GM19238 (cell line): ENCODE data around the gene SLC39A11.

ENCODE experiments used
- DNase-seq: peaks from one replicate; pipeline ENCODE4 v3.0.0; 2011; ENCODE audit warnings: low spot score; ENCODE audit not compliant: insufficient read length

Gene SLC39A11

DNA sequence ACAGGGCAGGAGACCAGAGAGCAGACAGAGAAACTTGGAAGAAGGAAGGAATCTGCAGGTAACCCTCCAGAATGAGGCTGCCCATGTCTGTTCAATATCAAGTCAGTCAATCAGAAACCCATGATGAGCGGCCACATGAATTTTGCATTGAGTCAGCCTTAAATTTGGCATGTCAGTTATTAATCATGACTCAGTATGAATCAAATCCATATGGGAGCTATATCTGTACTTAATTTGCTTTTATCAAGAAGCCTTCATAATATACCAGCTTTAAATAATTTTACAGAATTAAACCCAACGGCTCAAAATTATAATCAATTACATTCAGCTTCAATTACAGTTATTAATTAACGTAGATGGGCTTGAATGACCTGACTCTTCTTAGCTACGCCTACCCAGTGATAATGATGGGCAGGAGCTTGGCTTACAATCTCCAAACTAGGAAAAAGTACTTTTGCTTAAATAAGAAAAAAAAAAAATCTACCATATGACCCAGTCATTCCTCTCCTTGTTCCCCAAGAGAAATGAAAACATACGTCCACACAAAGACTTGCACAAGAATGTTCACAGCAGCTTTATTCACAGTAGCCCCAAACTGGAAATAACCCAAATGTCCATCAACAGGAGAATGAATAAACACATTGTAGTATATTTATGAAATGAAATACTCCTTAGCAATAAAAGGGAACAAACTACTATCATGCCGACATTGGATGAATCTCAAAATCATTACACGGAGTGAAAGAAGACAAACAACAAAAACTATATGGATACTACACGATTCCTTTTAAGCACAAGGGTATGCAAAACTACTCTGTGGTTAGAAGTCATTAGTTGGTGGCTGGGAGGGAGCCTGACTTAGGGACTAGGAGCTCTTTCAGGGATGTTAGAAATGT is 48.6 kb downstream of the SLC39A11 start:
- no peak for DNase-seq

DNA sequence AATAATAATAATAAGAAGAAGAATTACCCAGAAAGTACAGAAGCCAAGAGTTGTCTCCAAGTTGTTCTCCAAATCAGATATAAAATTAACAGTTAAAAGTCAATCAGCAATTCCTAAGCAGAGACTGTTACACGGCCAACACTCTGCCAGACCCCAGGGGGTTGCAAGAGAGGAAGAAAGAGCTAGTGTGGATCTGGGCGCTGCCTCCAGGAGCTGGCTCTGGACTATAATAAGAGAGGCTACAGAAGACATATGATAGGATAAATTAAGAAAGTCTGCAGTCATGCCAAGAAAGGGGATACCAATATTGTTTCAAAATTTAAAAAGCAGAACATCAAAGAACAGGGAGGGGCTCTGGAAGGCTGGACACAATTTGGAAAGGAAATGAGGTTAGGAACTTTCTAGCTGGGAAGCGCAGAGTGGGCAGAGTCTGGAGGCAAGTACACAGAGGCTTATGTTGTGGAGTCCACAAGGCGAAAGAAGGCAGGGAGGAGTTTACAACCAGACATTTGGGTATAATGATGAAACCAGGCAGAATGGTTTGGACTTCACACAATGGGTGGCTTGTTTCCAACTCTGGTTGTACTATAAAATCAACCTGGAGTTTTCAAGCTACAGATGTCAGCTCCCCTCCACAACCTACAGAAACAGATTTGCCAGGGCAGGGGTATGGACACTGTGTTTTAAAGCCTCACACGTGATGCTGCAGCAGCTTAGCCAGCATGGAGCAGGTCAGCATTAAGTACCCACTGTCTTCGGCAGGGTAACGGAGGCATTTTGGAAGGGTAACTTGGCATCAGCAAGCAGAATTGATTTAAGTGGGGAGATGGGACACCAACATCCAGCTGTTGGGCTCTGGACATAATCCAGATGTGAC is 49.4 kb downstream of the SLC39A11 start:
- DNase-seq, result no peak

DNA sequence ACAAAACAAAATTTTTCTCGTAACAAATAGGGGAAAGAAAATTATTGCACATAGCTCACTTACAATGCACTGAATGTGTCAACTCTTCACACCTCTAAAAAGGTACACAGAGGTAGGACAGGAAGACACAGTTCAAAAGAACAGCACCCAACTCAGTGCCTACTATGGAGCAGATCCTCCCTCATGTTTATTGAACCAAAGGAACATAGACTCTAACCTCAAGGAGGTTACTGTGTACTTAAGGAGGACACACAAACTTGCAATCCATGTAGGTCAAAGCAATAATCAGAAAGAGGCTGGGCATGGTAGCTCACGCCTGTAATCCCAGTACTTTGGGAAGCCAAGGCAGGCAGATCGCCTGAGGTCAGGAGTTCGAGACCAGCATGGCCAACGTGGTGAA is 50.3 kb downstream of the SLC39A11 start:
- DNase-seq, result no peak

DNA sequence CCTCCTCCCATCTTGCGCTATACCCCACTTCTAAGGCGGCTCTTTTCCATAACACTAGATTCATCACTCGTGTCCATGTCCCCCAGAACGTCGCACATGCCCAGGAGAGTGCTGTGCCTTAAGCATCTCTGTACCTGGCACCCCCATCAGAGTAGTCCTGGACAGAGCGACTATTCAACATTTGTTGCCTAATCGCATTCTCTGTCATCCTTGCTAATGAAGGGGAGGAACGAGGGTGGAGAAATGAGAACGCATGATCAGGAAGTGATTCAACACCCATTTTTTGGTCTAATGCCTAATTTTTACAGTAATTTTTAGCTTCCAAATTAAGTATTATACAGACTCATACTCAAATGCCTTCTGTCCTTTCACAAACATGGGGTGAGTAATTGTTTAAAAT is 53.2 kb downstream of the SLC39A11 start:
- no peak for DNase-seq

DNA sequence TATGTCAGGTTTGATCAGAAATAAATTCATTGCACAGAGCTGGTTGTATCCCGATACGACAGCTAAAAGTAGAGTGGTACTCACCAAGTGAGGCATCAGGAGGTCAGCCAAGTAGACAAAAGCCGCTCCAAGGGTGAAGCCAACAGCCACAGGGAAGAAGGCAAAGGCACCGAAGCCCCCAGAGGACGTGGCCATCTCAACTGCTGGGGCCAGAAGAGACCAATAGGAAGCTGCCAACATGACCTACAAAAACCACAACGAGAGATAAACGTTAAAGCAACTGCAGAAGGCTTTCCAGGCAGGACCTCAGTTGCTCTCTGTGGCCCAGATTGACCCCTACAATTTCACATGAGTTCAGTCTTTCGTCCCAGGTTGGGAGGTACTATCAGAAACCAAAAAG is 61.0 kb downstream of the SLC39A11 start:
- no peak for DNase-seq

DNA sequence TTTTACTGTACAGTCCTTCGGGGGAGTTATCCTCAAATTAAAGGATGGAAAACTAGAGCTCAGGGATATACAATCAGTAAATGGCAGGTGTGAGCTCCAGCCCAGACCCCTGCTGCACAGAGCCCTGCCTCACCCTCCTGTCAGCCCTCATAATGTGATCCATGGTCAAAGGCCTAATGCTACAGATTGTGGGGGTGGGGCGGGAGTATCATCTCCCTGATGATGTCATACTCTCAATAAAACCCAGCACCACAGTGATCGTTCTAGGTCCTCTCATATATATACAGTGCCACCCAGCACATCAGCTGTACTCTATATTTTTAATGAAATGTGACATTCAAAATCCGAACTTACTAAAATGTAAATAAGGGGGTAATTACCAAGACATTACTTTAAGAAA is 61.5 kb downstream of the SLC39A11 start:
- no peak for DNase-seq

DNA sequence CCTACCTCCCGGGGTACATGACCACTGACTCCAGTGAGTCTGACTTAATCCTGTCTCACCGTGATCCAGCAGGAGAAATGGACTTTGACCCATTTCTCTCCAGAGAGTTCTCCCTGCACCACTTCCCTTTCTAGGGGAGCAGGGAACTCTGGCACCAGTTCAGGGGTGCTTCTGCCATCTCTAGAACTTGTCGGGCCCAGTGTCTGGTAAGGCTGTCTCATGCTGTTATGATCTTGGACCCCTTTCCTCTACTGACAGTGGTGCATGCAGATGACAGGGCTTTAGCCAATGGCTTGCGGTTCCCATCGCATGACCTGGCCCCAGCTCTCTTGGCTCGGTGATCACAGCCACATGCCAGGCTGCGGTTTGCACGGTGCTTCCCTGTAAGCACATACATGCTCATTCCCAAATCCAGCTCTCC is 62.0 kb downstream of the SLC39A11 start:
- DNase-seq, result no peak

DNA sequence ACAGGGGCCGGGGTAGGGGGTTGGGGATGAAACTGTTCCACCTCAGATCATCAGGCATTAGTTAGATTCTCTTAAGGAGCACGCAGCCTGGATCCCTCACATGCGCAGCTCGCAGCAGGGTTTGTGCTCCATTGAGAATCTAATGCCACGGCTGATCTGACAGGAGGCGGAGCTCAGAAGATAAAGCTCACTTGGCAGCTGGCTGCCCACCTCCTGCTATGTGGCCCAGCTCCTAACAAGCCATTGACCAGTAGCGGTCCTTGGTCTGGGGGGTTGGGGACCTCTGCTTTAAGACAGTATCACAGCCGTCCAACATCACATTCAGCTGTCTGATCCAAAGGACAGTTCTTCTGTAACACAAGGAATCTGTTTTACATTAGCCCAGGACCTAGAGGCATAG is 62.5 kb downstream of the SLC39A11 start:
- DNase-seq, result no peak

DNA sequence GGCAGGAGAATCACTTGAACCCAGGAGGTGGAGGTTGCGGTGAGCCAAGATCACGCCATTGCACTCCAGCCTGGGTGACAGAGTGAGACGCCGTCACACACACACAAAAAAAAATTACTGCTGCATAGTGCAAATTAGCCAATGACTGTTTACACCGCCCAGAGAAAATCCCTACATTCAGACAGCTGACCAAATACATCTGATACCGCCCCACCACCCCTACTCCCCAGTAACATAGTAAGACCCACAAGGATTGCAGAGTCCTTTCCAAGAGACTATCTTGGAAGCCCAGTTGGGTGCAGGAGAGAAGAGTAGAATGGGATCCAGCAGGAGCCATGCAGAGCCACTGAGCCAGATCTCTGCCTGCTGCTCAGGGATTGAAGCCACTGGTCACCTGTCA is 63.5 kb downstream of the SLC39A11 start:
- no peak for DNase-seq

DNA sequence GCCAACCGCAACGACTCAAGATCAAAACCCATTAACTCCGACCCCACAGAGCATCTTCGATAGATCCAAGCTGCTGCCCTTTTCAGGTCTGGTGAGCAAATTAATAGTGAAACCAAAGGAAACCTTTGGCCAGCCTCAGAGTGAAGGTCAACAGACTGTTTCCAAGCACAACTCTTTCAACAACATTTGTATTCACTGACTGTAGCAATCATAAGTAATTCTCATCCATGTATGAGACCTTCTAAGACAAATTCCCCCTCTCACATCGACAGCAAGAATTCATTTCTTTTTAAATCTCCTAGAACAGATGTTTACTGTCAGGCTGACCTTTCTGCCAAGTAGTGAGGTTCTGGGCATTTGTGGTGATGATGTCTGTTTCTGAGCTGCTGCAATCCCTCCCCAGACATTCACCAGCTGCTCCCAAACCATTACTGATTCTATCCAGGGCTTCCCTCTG is 64.2 kb downstream of the SLC39A11 start:
- DNase-seq, result no peak

DNA sequence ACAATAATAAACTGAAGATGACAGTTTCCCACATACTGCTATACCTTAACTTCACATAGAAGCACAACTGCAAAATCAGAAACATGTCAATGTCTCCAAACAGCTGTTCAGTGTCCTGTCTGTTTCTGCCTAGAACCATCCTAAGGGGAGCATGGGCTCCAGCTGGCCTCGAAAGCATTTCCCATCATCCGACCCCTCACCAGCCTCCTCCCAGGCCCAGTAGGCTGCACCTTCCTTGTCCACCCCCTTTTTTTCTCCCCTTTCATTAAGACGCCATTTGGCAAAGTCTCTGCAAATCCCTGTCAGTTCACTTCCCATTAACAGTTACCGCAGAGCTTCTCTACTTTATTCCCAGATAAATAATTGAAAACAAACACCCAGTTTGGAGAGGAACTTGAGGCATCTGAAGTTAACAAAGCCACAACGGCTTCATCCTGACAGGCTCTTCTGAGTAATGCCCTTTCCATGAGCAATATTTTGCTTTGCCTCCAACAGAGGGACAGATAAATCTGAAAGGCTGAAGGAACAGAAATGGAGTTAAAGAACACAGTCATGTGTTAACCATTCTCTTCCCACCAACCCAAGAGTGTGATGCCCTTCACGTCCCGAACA is 65.3 kb downstream of the SLC39A11 start:
- DNase-seq, result no peak

DNA sequence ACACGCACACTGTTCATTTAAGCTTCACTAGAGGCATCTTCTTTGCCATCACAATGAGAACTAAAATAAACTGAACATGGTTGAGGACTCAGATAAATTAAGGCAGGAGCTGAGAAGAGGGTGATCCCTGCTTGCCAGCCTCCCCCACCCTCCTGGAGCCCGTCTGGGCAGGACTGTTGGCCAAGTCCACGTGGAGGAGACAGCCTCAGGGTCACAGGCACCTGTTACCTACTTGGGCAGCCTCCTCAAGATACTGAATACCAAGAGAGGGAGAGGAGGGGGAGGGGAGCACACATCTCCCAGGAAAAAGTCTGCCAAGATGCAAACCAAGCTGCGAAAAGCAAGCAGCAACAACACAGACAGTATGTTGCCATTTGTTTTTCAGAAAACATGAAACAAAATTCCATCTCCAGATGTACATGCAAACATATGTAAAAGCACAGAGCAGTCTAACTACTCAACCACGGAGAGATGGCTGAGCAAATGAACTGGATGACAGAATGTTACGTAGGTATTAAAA is 67.4 kb downstream of the SLC39A11 start:
- DNase-seq, result no peak

DNA sequence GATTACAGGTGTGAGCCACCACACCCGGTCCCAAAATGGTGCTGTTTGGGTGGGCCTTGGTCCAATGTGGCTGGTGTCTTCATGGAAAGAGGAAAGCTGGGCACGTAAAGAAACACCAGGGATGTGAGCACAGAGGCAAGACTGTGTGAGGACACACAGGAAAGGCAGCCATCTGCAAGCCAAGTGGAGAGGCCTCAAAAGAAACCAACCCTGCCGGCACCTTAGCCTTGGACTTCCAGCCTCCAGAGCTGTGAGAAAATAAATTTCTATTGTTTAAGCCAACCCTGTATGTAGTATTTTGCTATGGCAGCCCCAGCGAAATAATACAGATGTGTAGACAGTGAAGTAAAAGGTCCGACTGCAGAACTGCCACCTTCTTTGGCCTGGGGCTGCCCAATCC is 68.7 kb downstream of the SLC39A11 start:
- no peak for DNase-seq

DNA sequence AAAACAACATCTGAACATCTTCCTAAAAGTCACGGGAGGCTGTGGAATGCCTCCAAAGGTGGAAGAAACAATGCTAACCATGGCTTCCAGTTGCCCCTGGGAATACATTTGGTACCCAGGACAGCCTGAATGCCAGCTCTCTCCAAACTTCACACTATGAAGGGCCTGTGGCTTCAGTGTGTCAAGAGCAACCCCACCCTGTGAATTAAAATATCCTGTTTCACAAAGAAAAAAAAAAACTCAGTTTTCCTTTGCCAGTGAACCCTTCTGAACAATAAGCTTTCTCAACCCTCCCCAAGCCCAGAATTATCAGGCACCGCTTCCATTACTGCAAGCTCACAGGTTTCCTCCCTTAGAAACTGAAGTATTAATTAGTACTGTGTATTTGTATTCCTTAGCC is 69.8 kb downstream of the SLC39A11 start:
- no peak for DNase-seq

DNA sequence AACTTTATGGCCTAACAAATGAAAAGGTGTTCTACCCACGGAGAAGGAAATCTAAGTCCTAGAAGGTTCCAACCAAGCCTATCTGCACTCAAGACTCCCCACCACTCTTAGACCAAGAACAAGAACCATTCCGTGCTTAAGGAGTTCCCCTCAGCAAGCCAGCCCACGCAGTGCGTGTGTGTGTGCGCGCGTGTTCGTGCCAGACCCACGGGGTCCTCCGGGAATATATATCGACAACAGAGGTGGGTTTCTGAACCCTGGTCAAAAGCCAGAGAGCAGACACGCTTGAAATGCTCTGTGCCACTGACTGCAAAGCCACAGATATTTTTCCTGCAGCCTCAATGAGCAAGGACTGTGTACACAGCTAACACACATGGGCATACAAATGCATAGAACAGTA is 70.7 kb downstream of the SLC39A11 start:
- DNase-seq, result no peak

DNA sequence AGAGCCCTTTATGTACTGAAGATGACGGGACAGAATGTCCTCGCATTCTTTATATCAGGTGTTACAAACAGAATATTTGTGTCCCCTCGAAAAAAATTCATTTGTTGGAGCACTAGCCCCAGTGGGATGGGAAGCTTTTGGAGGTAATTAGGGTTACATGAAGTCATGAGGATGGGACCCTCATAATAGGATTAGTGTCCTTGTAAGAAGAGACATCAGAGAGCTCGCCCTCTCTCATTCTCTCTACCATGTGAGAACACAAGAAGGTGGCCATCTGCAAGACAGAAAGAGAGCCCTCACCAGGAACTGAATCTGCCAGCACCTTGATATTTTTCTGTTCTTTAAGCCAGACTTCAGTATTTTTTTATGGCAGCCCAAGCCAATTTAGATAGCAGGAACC is 72.4 kb downstream of the SLC39A11 start:
- DNase-seq, result no peak

DNA sequence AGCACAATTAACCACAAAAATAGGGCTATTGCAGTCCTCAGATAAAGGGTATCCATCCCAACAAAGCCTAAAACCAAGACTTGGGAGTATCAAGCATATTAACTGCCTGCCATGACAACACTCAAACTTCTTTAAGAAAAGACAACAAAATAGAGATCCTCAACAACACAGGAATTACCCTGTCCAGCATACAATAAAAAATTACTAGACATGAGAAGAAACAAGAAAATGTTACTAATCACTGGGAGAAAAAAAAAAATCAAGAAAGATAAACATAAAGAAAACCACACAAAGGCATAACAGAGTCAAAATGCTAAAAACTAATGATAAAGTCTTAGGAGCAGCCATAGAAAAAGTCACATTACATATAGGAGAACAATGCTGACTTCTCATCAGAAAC is 73.9 kb downstream of the SLC39A11 start:
- no peak for DNase-seq

DNA sequence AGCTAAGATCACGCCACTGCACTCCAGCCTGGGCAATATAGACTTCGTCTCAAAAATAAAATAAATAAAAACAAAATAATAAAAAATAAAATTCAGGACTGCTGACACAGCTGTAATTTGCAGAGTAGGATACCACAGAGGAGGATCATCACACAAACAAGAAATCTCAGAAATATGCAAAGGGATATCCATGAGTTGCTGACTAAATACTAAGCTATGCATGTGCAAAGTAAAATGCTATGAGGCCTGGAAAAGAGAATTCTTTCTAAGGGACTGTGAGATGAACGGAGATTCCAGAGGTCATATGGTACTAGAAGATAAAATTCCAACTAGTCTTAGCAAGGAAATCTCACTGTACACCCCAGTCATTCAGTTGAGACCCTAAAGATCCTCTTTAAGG is 74.8 kb downstream of the SLC39A11 start:
- DNase-seq, result no peak

DNA sequence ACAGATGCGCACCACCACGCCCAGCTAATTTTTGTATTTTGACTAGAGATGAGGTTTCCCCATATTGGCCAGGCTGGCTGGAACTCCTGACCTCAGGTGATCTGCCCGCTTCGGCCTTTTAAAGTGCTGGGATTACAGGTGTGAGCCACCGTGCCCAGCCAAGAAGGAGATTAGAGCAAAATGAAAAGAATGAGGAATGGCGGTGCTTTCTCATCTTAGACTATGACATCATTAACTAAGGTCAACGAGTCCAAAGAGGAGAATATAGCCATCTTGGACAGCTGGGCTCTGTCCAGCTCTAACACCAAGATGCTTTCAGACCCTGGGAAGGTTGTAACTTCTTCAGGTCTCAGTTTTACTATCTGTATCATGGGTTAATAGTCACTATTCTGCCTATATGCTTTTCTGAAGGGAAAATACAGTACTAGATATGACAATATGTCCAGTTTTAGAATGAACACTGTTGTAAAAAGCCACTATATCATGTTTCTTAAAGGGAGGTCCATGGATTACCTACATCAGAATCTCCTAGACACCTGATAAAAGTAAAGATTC is 76.7 kb downstream of the SLC39A11 start:
- DNase-seq, result no peak

DNA sequence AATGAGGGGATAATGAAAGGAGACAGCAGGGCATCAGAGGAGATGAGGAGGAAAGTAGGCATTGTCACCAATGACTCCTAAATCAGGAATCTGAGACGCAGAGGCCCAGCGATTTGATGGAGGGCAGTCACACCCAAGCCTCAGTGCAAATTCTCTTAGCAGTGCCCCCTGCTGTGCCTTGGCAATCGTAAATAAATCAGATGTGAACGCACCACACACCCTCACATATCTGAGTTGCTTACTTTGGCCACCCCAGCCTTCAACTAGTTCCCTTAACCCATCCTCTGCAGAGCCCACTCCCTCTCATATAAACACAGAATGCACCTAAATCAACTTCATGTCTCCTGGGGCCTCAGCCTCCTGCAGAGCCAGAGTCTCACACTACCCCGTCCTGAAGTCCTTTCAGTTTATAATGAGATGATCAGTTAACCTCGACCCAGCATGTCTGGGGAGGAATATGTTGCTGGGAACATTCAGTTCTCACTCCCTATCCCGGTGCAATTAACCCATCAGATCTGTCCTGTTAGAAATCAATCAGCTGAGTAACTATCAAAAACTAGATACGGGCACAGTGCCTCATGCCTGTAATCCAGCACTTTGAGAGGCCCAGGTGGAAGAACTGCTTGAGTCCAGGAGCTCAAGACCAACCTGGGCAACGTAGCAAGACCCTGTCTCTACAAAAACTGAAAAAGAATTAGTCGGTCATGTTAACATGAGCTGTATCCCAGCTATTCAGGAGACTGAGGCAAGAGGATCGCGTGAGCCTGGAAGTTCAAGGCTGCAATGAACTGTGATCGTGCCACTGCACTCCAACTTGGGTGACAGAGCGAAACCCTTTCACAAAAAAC is 78.4 kb downstream of the SLC39A11 start:
- no peak for DNase-seq

DNA sequence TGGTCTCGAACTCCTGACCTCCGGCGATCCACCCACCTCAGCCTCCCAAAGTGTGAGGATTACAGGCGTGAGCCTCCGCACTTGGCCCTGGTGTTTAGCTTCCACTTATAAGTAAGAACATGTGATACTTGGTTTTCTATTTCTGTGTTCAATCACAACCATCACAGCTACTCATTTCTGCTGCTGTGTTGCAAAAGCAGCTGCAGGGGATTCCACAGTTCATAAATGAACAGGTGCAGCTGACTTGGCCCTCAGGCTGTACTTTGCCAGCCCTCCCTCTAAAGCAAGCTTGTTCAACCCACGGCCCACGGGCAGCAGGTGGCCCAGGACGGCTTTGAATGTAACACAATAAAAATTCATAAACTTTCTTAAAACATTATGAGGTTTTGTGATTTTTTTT is 79.2 kb downstream of the SLC39A11 start:
- no peak for DNase-seq
